HG03066 (cell line): ENCODE data around the gene HBD.
"Not testable (repeated sequence)": the region's sequence is repeated elsewhere in the genome, so short reads cannot be mapped to it uniquely, and the experiment has no call there.

Experiments
- ATAC-seq: cut with Tn5 transposase; IDR thresholded peaks from one replicate; pipeline ENCODE4 v1.9.1; 2021; ENCODE audit warnings: low read depth; ENCODE audit not compliant: unreplicated experiment

Gene HBD

GRCh38 chr11:5234381-5234834 is at the start of gene HBD:
TSS of gene HBD (minus strand) at chr11:5234483. CDS start at chr11:5234433, 50 bp downstream.
- ATAC-seq, result peak; percentile 73

DNA sequence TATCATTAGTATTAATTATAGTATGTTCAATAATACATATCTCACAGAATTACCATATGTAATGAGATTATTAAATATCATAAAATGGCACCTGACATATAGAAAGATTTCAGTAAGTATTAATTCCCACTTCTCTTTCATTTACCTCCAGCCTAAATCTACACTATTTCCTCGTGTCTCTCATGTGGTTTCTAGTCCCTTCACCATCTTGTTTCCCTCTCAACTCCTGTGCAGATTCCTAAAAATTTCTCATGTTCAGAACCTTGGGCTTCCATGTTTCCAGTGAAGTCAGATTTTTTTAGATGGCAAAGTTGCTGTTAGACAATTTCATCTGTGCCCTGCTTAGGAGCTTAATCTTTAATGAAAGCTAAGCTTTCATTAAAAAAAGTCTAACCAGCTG is 49.6 kb upstream of the HBD start:
- no peak for ATAC-seq

DNA sequence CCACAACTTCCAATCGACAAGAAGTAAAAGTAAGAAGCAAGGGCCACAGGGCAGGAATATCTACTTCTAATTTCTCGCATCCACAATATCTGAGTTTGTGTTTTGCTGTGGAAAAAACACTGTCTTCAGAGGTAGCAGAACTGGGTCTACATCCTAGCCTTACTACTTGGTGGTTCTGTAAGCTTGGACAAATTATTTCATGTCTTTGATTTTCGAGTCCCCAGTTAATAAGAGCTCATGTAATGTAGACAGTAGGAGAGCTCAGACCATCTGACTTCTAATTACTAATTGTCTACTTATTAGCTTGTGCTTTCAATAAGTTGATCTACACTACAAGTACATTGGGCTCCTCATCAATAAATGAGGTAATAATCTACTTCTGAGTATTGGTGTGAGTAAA is 48.8 kb upstream of the HBD start:
- no peak for ATAC-seq

DNA sequence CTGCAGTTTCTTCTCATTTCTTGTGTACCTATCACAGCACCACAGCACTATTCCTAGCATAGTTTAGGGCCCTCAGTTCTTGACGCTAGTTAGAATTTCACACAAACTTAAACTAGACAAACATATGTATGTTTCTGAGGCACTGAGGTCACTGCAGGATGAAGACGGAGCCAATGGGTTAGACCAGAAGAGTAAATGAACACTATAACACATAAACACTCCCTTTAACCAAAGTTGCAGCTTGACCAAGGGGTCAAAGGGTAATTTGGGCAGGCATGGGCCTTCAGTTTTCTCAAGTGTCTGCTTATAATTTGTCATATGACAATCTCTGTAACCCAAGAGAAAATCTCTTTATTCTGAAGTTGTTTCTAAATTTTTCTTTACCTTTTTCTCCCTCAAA is 48.3 kb upstream of the HBD start:
- no peak for ATAC-seq

- no peak for ATAC-seq
Observed at GRCh38 chr11:5281596-5281995, 47.3 kb upstream of the HBD start.

DNA sequence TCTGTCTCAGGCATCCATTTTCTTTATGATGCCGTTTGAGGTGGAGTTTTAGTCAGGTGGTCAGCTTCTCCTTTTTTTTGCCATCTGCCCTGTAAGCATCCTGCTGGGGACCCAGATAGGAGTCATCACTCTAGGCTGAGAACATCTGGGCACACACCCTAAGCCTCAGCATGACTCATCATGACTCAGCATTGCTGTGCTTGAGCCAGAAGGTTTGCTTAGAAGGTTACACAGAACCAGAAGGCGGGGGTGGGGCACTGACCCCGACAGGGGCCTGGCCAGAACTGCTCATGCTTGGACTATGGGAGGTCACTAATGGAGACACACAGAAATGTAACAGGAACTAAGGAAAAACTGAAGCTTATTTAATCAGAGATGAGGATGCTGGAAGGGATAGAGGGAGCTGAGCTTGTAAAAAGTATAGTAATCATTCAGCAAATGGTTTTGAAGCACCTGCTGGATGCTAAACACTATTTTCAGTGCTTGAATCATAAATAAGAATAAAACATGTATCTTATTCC is 46.4 kb upstream of the HBD start:
- peak; percentile 92 for ATAC-seq

- ATAC-seq, result no peak
Observed at GRCh38 chr11:5279471-5280090, 45.3 kb upstream of the HBD start.

DNA sequence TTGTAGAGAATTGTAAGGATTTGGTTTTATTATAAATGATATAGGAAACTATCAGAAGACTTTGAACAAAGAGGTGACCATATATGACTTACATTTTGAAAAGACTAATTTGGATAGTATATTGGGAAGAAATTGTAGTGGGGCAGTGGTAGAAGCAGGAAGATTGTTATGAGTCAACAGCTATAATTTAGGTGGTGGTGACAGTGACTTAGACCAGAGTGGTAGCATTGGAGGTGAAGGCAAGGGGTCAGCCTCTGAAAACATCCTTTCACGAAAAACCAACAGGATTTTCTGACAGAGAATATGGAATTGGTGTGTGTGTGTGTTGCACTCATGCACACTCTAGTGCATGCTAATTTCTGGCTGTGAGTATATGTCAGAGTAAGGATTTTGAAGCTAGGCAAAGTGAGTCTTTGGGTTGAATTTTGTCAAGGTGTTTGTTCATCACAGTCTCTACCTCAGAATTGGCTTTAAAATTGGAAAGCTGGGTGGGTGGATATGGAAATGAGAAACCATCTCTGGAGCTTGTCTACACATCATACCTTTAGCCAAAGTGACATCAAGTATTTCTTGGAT is 43.6 kb upstream of the HBD start:
- ATAC-seq, result no peak

DNA sequence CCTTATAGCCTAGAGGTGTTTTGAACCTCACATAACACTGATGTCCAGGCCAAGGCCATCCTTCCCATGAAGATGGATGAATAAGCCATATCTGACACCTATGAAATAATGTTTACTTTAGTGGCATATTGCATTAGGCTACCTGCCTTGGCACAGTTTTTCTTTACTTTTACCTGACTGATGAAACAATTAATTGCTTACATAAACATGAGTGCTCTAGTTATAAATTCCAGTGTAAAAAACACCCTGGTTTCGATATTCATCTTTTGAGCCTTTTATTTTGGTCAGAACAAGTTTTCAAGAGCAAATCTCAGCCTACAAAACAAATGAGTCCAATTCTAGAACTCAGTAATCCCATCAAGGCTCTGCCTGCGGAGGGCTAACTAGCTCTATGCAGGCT is 42.4 kb upstream of the HBD start:
- no peak for ATAC-seq

DNA sequence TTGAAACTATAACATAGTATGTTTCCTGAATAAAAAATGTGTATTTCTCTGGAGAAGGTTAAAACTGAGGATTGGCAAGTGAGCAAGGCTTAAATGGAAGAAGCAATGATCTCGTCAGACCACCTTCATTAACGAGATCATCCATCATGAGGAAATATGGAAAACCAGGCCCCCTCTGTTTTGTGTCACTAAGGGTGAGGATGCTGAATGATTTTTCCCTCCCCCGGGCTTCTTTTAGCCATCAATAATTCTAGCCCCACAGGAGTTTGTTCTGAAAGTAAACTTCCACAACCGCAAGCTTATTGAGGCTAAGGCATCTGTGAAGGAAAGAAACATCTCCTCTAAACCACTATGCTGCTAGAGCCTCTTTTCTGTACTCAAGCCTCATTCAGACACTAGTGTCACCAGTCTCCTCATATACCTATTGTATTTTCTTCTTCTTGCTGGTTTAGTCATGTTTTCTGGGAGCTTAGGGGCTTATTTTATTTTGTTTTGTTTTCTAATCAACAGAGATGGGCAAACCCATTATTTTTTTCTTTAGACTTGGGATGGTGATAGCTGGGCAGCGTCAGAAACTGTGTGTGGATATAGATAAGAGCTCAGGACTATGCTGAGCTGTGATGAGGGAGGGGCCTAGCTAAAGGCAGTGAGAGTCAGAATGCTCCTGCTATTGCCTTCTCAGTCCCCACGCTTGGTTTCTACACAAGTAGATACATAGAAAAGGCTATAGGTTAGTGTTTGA is 41.3 kb upstream of the HBD start:
- no peak for ATAC-seq

DNA sequence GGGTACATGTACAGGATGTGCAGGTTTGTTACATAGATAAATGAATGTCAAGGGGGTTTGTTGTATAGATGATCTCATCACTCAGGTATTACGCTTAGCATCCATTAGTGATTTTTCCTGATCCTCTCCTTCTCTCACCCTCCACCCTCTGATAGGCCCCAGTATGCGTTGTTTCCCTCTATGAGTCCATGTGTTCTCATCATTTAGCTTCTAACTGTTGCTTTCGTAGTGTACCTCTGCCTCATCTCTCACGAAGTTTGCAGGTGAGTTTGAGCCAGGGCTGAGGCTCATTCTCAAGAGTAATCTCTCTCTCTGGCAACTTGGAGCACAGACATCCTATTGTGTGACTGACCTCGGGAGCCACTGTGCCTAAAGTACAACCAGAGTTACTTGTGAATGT is 40.1 kb upstream of the HBD start:
- ATAC-seq, result no peak

GRCh38 chr11:5272395-5273017 is 38.2 kb upstream of the HBD start:
- ATAC-seq, result no peak

DNA sequence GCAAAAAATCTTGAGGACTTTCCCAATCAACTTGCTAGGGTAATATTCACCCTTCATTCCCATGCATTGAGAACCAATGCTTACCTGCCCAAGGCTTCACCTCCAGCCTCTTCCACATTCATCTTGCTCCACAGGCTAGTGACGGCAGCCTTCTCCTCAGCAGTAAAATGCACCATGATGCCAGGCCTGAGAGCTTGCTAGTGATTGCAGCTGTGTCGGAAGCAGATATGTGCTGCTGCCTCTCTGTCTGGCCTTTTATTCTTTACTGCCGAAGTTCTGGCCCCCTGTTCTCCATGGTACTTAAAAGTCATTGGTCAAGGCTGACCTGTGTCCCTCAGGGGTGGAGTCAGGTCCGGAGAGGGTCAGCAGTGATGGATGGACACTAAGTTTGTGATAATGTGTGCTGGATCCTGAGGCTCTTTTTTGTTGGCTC is 35.4 kb upstream of the HBD start, which contains the start of gene HBE1:
TSS of gene HBE1 (minus strand) at position 231 of the 433 bp plus-strand sequence. CDS start at position 176, 55 bp downstream.
- ATAC-seq, result no peak

DNA sequence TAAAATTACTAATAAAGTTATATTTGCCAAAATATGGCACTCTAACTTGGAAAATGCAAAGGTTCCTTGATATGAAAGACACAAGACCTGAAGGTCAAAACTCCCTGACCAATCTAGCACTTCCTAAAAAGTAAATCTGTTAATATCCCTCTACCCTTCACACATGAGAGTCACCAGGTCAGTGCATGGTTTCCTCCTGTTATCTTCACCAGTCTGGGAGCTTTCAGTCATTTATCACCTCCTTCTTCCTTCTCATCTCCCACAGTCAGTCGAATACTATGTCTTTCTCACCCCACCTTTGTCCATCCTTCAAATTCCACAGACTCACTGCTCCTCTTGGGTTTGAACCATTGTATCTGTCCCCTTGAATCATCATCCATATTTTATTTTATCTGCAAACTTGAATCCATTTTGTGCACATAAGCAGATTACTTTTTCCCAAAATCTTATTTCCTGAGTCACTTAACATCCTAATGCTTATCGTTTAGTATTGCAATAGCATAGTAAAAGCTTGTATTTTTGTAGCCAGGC is 32.8 kb upstream of the HBD start:
- no peak for ATAC-seq

DNA sequence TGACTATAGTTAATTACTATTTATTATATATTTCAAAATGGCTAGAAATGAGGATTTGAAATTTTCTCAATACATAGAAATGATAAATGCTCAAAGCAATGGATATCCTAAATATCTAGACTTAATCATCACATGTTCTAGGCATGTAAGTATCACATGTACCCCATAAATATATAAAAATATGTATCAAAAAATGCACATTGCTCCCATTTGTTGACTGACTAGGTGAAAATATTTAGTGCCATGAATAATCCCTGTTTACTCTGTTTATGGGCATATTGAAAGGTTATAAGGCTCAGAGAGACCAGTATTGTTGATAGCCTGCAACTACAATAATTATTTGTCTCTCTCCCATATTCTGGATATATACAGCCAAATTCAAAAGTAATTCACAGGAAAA is 32.3 kb upstream of the HBD start:
- no peak for ATAC-seq

GRCh38 chr11:5265832-5266231 is 31.5 kb upstream of the HBD start:
- ATAC-seq, result no peak

DNA sequence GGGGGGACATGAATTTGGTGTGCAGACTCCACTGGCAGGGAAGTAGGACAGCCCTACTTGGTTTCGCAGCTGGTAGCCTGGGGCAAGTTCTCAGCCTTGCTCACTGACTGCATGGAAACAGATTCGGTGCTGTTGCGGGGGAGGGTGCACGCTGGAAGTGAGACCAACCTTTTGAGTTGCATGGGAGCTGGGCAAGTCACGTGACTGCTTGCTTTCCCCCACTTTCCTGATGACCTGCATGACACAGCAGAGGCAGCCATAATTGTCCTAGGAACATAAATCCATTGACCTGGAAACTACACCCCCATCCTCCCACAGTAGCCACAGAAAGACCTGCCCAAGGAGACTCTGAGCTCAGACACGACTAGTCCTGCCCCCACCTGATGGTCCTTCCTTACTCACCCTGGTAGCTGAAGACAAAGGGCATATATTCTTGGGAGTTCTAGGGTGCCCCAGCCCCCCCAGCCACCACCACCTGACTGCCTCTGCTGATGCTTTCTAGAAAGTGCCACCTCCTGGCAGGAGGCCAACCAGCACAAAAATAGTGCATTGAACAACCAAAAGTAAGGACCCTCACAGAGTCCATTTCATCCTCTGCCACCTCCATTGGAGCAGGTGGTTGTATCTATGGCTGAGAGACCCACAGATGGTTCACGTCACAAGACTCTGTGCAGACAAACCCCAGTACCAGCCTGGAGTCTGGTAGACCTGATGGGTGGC is 24.4 kb upstream of the HBD start:
- no peak for ATAC-seq

DNA sequence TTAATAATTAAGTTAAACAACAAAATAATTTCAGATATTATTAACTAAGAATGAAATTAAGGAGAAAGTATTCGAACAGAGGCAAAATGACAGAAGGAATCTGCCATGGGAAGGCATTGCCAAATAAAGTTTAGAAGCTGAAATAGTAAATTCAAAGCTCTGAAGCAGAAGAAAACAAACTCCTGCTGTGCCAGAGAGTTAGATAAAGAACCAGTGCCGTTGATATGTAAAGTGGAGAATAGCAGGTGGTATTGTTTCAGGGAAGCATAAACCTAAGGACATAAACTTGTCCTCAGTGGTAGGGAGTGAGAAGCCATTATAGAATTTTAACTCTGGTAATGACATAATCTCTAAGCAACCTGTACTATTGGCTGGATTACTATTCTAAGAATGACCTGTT is 23.0 kb upstream of the HBD start:
- no peak for ATAC-seq

DNA sequence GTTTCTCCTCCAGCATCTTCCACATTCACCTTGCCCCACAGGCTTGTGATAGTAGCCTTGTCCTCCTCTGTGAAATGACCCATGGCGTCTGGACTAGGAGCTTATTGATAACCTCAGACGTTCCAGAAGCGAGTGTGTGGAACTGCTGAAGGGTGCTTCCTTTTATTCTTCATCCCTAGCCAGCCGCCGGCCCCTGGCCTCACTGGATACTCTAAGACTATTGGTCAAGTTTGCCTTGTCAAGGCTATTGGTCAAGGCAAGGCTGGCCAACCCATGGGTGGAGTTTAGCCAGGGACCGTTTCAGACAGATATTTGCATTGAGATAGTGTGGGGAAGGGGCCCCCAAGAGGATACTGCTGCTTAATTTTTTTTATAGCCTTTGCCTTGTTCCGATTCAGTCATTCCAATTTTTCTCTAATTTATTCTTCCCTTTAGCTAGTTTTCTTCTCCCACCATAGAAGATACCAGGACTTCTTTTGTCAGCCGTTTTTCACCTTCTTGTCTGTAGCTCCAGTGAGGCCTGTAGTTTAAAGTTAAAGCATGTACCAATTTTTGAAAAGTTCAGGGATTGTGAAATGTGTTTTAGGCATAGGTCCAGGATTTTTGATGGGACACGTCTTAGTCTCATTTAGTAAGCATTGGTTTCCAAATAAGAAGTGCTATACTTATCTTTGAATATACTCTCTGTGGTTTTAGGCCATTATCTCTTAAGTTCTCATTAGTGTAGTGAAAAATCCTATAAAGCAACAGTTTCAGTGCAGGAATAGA is 20.5 kb upstream of the HBD start, which contains the start of gene HBG2:
TSS of gene HBG2 (minus strand) at position 136 of the 768 bp plus-strand sequence. CDS start at position 83, 53 bp downstream.
- not testable (repeated sequence) for ATAC-seq
